ENCODE measurements around the gene SH3RF1. TPM values are rescaled to one million over a fixed set of nuclear protein-coding genes. Genes with fewer than 3 reads are reported as not detected.

The SH3RF1 gene
- total RNA-seq, 3 donors from 2014 or later (not counting 1 experiment from before 2014, with no cell fraction given), result 0.54 to 2.4 (median 1.6) TPM

DNA sequence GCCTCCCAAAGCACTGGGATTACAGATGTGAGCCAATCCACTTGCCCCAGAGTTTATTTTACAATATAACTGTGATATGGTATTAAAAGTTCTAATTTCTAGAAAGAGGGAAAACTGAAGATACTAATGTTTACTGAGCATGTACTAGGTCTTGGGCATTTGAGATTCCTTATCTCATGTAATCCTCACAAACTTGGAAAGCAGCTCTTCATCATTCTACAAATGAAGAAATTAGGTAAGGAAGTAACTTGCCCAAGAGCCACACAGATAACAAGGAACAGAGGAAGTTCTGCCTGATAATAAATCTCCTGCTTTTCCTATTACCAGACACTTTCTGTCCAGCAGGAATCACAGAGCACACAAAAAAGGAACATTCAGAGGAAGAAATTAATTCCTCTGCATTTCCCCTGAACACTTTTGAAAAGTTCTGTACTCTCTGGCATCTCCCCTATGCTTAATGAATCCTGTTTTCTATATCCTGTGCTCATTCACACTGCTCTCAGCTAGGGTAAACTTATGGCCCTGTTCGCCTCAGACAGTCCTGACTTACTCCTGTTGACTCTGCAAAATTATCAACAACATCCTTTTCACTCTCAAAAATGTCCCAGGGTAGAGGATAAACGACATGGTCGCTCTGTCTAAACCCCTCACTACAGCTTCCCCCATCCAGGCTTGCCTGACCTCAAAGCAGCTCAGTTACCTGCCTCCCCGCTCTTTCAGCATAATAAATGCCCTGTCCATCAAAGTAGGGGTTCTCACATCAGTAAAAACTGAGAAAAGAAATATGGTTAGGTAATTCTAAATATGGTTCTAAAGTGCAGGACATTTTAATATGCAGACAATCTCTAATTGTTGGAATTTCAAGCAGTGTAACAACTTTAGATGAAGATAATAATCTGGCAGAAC, 13.6 kb downstream of the SH3RF1 start:
- no peak overlapping the region for H3K27ac ChIP-seq (ENCODE audit: low read length)
- WGBS (ENCODE audit: insufficient coverage), result 66% methylated on average over 4 of the region's 4 CpGs
- TF ChIP-seq, protein P1, sequence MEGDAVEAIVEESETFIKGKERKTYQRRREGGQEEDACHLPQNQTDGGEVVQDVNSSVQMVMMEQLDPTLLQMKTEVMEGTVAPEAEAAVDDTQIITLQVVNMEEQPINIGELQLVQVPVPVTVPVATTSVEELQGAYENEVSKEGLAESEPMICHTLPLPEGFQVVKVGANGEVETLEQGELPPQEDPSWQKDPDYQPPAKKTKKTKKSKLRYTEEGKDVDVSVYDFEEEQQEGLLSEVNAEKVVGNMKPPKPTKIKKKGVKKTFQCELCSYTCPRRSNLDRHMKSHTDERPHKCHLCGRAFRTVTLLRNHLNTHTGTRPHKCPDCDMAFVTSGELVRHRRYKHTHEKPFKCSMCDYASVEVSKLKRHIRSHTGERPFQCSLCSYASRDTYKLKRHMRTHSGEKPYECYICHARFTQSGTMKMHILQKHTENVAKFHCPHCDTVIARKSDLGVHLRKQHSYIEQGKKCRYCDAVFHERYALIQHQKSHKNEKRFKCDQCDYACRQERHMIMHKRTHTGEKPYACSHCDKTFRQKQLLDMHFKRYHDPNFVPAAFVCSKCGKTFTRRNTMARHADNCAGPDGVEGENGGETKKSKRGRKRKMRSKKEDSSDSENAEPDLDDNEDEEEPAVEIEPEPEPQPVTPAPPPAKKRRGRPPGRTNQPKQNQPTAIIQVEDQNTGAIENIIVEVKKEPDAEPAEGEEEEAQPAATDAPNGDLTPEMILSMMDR (IDR thresholded peaks at IDR 0.05), result no peak
- H3K4me1 ChIP-seq (ENCODE audit: control insufficient read depth, insufficient read depth, low read length), result peaks cover 3% of the 10 kb centered on the region
- H3K9me3 ChIP-seq (ENCODE audit: control insufficient read depth, insufficient read depth, low read length), result no peaks in the 10 kb centered on the region
- H3K4me3 ChIP-seq (ENCODE audit: low read length), result no peak overlapping the region
- intact Hi-C loops (cut with micrococcal nuclease), result no loop called here
- peak in 1 of 3 donors; percentile 37 for ATAC-seq
- no peak for DNase-seq
- no peaks in the 10 kb centered on the region for H3K27me3 ChIP-seq (ENCODE audit: control insufficient read depth, insufficient read depth, low read length)
- H3K36me3 ChIP-seq (ENCODE audit: control insufficient read depth, insufficient read depth, low read length), result no peaks in the 10 kb centered on the region
- H3K4me1 Mint-ChIP-seq, result no peaks in the 10 kb centered on the region
- H3K36me3 Mint-ChIP-seq, result no peaks in the 10 kb centered on the region
- peaks cover 10 to 12% of the 10 kb centered on the region in 2 donors for H3K27me3 Mint-ChIP-seq (ENCODE audit: low read depth in 2 of 2)
- no peak overlapping the region for H3K4me3 Mint-ChIP-seq
- no peak overlapping the region for H3K27ac Mint-ChIP-seq
- no peaks in the 10 kb centered on the region for H3K9me3 Mint-ChIP-seq

DNA sequence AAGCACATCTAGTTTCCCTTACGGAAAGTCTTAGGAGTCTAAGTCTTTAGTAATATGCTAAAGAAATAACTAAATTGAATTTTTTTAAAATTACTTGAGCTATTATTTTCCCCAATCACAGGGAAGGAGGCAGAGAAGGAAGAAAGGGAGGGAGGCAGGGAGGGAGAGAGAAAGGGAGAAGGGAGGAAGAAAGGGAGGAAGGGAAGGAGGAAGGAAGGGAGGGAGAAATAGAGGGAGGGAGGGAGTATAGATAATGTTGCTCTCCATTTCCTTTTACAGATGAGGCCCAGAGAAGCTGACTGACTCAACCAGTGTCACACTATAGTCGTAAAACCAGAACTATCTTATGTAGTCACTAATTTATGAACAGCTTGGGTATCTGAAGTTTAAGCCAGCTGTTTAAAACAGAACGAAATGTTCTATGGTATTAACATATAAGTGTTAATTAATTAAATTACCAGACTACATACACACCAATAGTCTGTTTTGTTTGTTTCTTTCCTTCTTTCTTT, 14.6 kb downstream of the SH3RF1 start:
- H3K4me3 Mint-ChIP-seq, result no peak overlapping the region
- H3K36me3 ChIP-seq (ENCODE audit: control insufficient read depth, insufficient read depth, low read length), result no peaks in the 10 kb centered on the region

DNA sequence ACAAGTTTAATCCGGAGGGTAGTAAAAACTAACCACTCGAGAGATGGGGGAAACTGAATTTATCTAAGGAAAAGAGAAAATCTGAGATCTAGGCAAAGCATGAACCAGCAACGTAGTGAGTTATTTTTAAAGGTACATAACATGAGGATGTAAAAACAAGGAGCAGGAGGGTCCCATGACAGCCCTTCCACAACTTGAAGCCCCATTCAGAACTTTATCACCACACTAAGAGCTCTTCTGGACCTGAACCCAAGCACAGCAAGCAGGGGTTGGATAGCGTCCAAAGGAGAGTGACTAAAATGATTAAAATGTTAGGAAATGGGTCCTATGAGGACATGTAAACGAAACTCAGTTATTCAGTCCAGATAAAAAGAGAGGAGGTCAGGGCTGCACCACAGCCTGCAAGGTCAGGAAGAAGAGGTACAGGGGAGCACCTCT, 16.2 kb downstream of the SH3RF1 start:
- DNase-seq (no peak), ATAC-seq (no peak)
- 75% methylated on average over 5 of the region's 5 CpGs for WGBS (ENCODE audit: insufficient coverage)
- Histone ChIP-seq H3K27ac (ENCODE audit: low read length) (no peak overlapping the region), H3K4me1 (ENCODE audit: control insufficient read depth, insufficient read depth, low read length) (no peaks in the 10 kb centered on the region), H3K27me3 (ENCODE audit: control insufficient read depth, insufficient read depth, low read length) (no peaks in the 10 kb centered on the region), H3K4me3 (ENCODE audit: low read length) (no peak overlapping the region), H3K36me3 (ENCODE audit: control insufficient read depth, insufficient read depth, low read length) (no peaks in the 10 kb centered on the region), H3K9me3 (ENCODE audit: control insufficient read depth, insufficient read depth, low read length) (no peaks in the 10 kb centered on the region)
- Mint-ChIP-seq H3K36me3 (no peaks in the 10 kb centered on the region), H3K9me3 (no peaks in the 10 kb centered on the region), H3K4me1 (no peaks in the 10 kb centered on the region), H3K27me3 (ENCODE audit: low read depth in 2 of 2) (peaks cover 6 to 7% of the 10 kb centered on the region in 2 donors), H3K4me3 (no peak overlapping the region), H3K27ac (no peak overlapping the region)
- intact Hi-C loops (cut with micrococcal nuclease), result no loop called here
- TF ChIP-seq, protein P1 (IDR thresholded peaks at IDR 0.05), result no peak

More for the DNA sequence above, 14.6 kb downstream of the SH3RF1 start:
- H3K27me3 ChIP-seq (ENCODE audit: control insufficient read depth, insufficient read depth, low read length), result no peaks in the 10 kb centered on the region
- DNase-seq (no peak), ATAC-seq (no peak)
- WGBS (ENCODE audit: insufficient coverage), result no CpG with 5 or more reads among the region's 3 CpGs
- H3K4me3 ChIP-seq (ENCODE audit: low read length), result no peak overlapping the region
- TF ChIP-seq, protein P1 (IDR thresholded peaks at IDR 0.05), result no peak
- no peak overlapping the region for H3K27ac Mint-ChIP-seq
- H3K27me3 Mint-ChIP-seq (ENCODE audit: low read depth in 2 of 2), result peaks cover 10 to 13% of the 10 kb centered on the region in 2 donors
- H3K9me3 Mint-ChIP-seq, result no peaks in the 10 kb centered on the region
- H3K4me1 ChIP-seq (ENCODE audit: control insufficient read depth, insufficient read depth, low read length), result peaks cover 3% of the 10 kb centered on the region
- no peaks in the 10 kb centered on the region for H3K9me3 ChIP-seq (ENCODE audit: control insufficient read depth, insufficient read depth, low read length)
- no peak overlapping the region for H3K27ac ChIP-seq (ENCODE audit: low read length)
- H3K4me1 Mint-ChIP-seq, result no peaks in the 10 kb centered on the region
- H3K36me3 Mint-ChIP-seq, result no peaks in the 10 kb centered on the region
- intact Hi-C loops (cut with micrococcal nuclease), result no loop called here
